Retinal pigment epithelial cell (primary cell): ENCODE data around the gene GPR160.

Experiments
- DNase-seq: peaks from one replicate; pipeline ENCODE4 v3.0.0-alpha.2; 2010; ENCODE audit warnings: low read depth
- H3K4me3 ChIP-seq: 2 replicates; pipeline ENCODE4 v1.5.1; 2011; ENCODE audit warnings: mild to moderate bottlenecking, low read length, control low read depth, moderate library complexity
- CTCF ChIP-seq: conservative IDR thresholded peaks from 2 replicates; pipeline ENCODE4 v1.5.1; 2011; ENCODE audit warnings: low read depth, low read length, control low read depth, inconsistent platforms

Gene GPR160

GRCh38 chr3:170037463-170038433 is at the start of gene GPR160:
GPR160 (plus strand) TSS chr3:170037995; CDS start chr3:170083973, 45,978 bp downstream.
- DNase-seq, result no peak
- H3K4me3 ChIP-seq, result peak within 1 kb of the TSS; percentile 39
- peak; percentile 74 for TF ChIP-seq CTCF

- no peak for DNase-seq
- H3K4me3 ChIP-seq, result no peak overlapping the region
- no peak for TF ChIP-seq CTCF
Observed at GRCh38 chr3:169990431-169990830, 47.4 kb upstream of the GPR160 start.

GRCh38 chr3:169992156-169992555 is 45.6 kb upstream of the GPR160 start:
- DNase-seq, result no peak
- TF ChIP-seq CTCF, result no peak
- no peak overlapping the region for H3K4me3 ChIP-seq

GRCh38 chr3:169992781-169993180 is 45.0 kb upstream of the GPR160 start:
- no peak for DNase-seq
- no peak overlapping the region for H3K4me3 ChIP-seq
- TF ChIP-seq CTCF, result no peak

- no peak overlapping the region for H3K4me3 ChIP-seq
- no peak for DNase-seq
- TF ChIP-seq CTCF, result no peak
Observed at GRCh38 chr3:169993761-169994160, 44.0 kb upstream of the GPR160 start.

- no peak for DNase-seq
- TF ChIP-seq CTCF, result no peak
- H3K4me3 ChIP-seq, result no peak overlapping the region
Observed at GRCh38 chr3:169996063-169996462, 41.7 kb upstream of the GPR160 start.

GRCh38 chr3:169998668-169999131 is 39.1 kb upstream of the GPR160 start:
- no peak for DNase-seq
- H3K4me3 ChIP-seq, result no peak overlapping the region
- no peak for TF ChIP-seq CTCF
